ENCODE data around the gene PPARG.

- TF ChIP-seq POLR2A (IDR thresholded peaks at IDR 0.05): no peak
- no peak for TF ChIP-seq CTCF (IDR thresholded peaks at IDR 0.05)
- TF ChIP-seq POLR2AphosphoS5 (IDR thresholded peaks at IDR 0.05): no peak
Observed at GRCh38 chr3:12443781-12444522, 155.1 kb downstream of the PPARG start.
